Neural progenitor cell (in vitro differentiated cells): Measurements from ENCODE around the gene EFCAB6. TPM values are rescaled to one million over a fixed set of nuclear protein-coding genes. Genes with fewer than 3 reads are reported as not detected.

Experiments
- DNase-seq: peaks from one replicate; pipeline ENCODE4 v3.0.0-alpha.2; 2016; ENCODE audit warnings: low spot score
- H2AFZ ChIP-seq: fragments of 200-600 bp; sonication (generic); replicated peaks from 2 replicates; pipeline ENCODE4 v1.6.1; 2016; ENCODE audit warnings: antibody characterized with exemption
- H3F3A ChIP-seq: fragments of 200-600 bp; sonication (generic); 2 replicates; pipeline ENCODE4 v1.6.1; 2016; ENCODE audit warnings: antibody characterized with exemption, low read depth
- H3K27ac ChIP-seq: fragments of 200-600 bp; sonication (generic); 2 replicates; pipeline ENCODE4 v1.5.1; 2016; ENCODE audit warnings: mild to moderate bottlenecking
- H3K27me3 ChIP-seq: fragments of 200-600 bp; sonication (generic); 2 replicates; pipeline ENCODE4 v1.6.1; 2016; ENCODE audit warnings: mild to moderate bottlenecking, moderate library complexity
- H3K36me3 ChIP-seq: fragments of 200-600 bp; sonication (generic); 2 replicates; pipeline ENCODE4 v1.5.1; 2016
- H3K4me1 ChIP-seq: fragments of 200-600 bp; sonication (generic); 2 replicates; pipeline ENCODE4 v1.6.1; 2016; ENCODE audit warnings: mixed run types
- H3K4me2 ChIP-seq: fragments of 200-600 bp; sonication (generic); 2 replicates; pipeline ENCODE4 v1.6.1; 2016
- H3K4me3 ChIP-seq: fragments of 200-600 bp; sonication (generic); 2 replicates; pipeline ENCODE4 v1.5.1; 2016
- H3K79me2 ChIP-seq: fragments of 200-600 bp; sonication (generic); 2 replicates; pipeline ENCODE4 v1.6.1; 2016; ENCODE audit warnings: low read depth
- H3K9ac ChIP-seq: fragments of 200-600 bp; sonication (generic); 2 replicates; pipeline ENCODE4 v1.6.1; 2016
- H3K9me3 ChIP-seq: fragments of 200-600 bp; sonication (generic); 2 replicates; pipeline ENCODE4 v1.5.1; 2016; ENCODE audit warnings: low read depth
- H4K20me1 ChIP-seq: fragments of 200-600 bp; sonication (generic); 2 replicates; pipeline ENCODE4 v1.6.1; 2016; ENCODE audit warnings: low read depth
- H3K27ac Mint-ChIP-seq: 3 replicates; pipeline ENCODE4 v1.8.0; 2021; ENCODE audit warnings: mixed read lengths
- H3K27me3 Mint-ChIP-seq: 2 replicates; pipeline ENCODE4 v1.8.0; 2022; ENCODE audit warnings: low read depth, mild to moderate bottlenecking, inconsistent platforms, moderate library complexity, mixed read lengths; ENCODE audit not compliant: insufficient read depth
- H3K36me3 Mint-ChIP-seq: 3 replicates; pipeline ENCODE4 v1.8.0; 2021; ENCODE audit warnings: mixed read lengths
- H3K4me1 Mint-ChIP-seq: 3 replicates; pipeline ENCODE4 v1.8.0; 2021; ENCODE audit warnings: mixed read lengths
- H3K4me3 Mint-ChIP-seq: 3 replicates; pipeline ENCODE4 v1.8.0; 2021; ENCODE audit warnings: mild to moderate bottlenecking, moderate library complexity, mixed read lengths
- H3K9me3 Mint-ChIP-seq: 3 replicates; pipeline ENCODE4 v1.8.0; 2020; ENCODE audit warnings: mixed read lengths
- CTCF ChIP-seq: fragments of 200-600 bp; sonication (generic); IDR thresholded peaks from 2 replicates; pipeline ENCODE4 v1.5.1; 2017; ENCODE audit warnings: antibody characterized with exemption, mild to moderate bottlenecking
- EZH2 ChIP-seq: fragments of 200-600 bp; sonication (generic); IDR thresholded peaks from 2 replicates; pipeline ENCODE4 v1.6.1; 2017; ENCODE audit warnings: antibody characterized with exemption, mild to moderate bottlenecking, moderate library complexity
- EZH2phosphoT487 ChIP-seq: fragments of 200-600 bp; sonication (generic); IDR thresholded peaks from 2 replicates; pipeline ENCODE4 v1.6.1; 2017; ENCODE audit warnings: antibody characterized with exemption
- total RNA-seq: library from RNA; depleted of rRNA; stranded (reverse); fragments of >200 nt; gene quantifications from 2 replicates; pipeline ENCODE4 v1.2.3, GENCODE V29; 2015; ENCODE audit warnings: low replicate concordance

Gene EFCAB6
- total RNA-seq, 1 donor from 2014 or later = 4.9 TPM

- Histone ChIP-seq H3K36me3 (no peaks in the 10 kb centered on the region), H3K4me3 (no peak overlapping the region), H3F3A (peaks cover 11% of the 10 kb centered on the region), H3K9me3 (no peaks in the 10 kb centered on the region), H3K9ac (no peak overlapping the region), H3K79me2 (no peaks in the 10 kb centered on the region), H2AFZ (no peak overlapping the region), H3K27ac (no peak overlapping the region), H3K27me3 (no peaks in the 10 kb centered on the region), H4K20me1 (no peaks in the 10 kb centered on the region), H3K4me2 (no peak overlapping the region), H3K4me1 (no peaks in the 10 kb centered on the region)
- DNase-seq = no peak
- Mint-ChIP-seq H3K9me3 (no peaks in the 10 kb centered on the region), H3K4me3 (no peak overlapping the region), H3K27ac (no peak overlapping the region), H3K4me1 (no peaks in the 10 kb centered on the region), H3K27me3 (peaks cover 3% of the 10 kb centered on the region), H3K36me3 (no peaks in the 10 kb centered on the region)
- TF ChIP-seq CTCF (no peak), EZH2phosphoT487 (no peak), EZH2 (no peak)
Measured at GRCh38 chr22:43734370-43735150, 77.5 kb downstream of the EFCAB6 start.

- Mint-ChIP-seq H3K36me3 (no peaks in the 10 kb centered on the region), H3K4me1 (no peaks in the 10 kb centered on the region), H3K9me3 (no peaks in the 10 kb centered on the region), H3K4me3 (no peak overlapping the region), H3K27me3 (peaks cover 3% of the 10 kb centered on the region), H3K27ac (no peak overlapping the region)
- H3K27me3 ChIP-seq = no peaks in the 10 kb centered on the region
- no peaks in the 10 kb centered on the region for H3K9me3 ChIP-seq
- TF ChIP-seq EZH2 = no peak
- no peak for TF ChIP-seq CTCF
- no peak for TF ChIP-seq EZH2phosphoT487
- peaks cover 9% of the 10 kb centered on the region for H3F3A ChIP-seq
- no peaks in the 10 kb centered on the region for H3K4me1 ChIP-seq
- H3K4me2 ChIP-seq = no peak overlapping the region
- H4K20me1 ChIP-seq = no peaks in the 10 kb centered on the region
- no peaks in the 10 kb centered on the region for H3K79me2 ChIP-seq
- no peak overlapping the region for H3K27ac ChIP-seq
- H2AFZ ChIP-seq = no peak overlapping the region
- no peak for DNase-seq
- H3K9ac ChIP-seq = no peak overlapping the region
- H3K36me3 ChIP-seq = no peaks in the 10 kb centered on the region
- H3K4me3 ChIP-seq = no peak overlapping the region
Measured at GRCh38 chr22:43733138-43733537, 79.0 kb downstream of the EFCAB6 start.

GRCh38 chr22:43731988-43732387, 80.1 kb downstream of the EFCAB6 start:
- Mint-ChIP-seq H3K9me3 (no peaks in the 10 kb centered on the region), H3K36me3 (no peaks in the 10 kb centered on the region), H3K27ac (no peak overlapping the region), H3K27me3 (peaks cover 3% of the 10 kb centered on the region), H3K4me1 (no peaks in the 10 kb centered on the region), H3K4me3 (no peak overlapping the region)
- TF ChIP-seq EZH2phosphoT487 (no peak), CTCF (no peak), EZH2 (no peak)
- Histone ChIP-seq H3K27me3 (no peaks in the 10 kb centered on the region), H4K20me1 (no peaks in the 10 kb centered on the region), H3K36me3 (no peaks in the 10 kb centered on the region), H3K4me1 (no peaks in the 10 kb centered on the region), H3K9me3 (no peaks in the 10 kb centered on the region), H3K4me2 (no peak overlapping the region), H3F3A (no peaks in the 10 kb centered on the region), H3K79me2 (no peaks in the 10 kb centered on the region), H2AFZ (no peak overlapping the region), H3K27ac (no peak overlapping the region), H3K9ac (no peak overlapping the region), H3K4me3 (no peak overlapping the region)
- no peak for DNase-seq
